ENCODE measurements around the gene SHC2. TPM values are rescaled to one million over a fixed set of nuclear protein-coding genes. Genes with fewer than 3 reads are reported as not detected.

SHC2 gene
- total and polyA plus RNA-seq, 8 donors: 16.0 to 34.5 (median 20.2) TPM

GRCh38 chr19:438416-438958, 22.3 kb downstream of the SHC2 start:
- H3K27ac ChIP-seq: no peak overlapping the region
- H3K27me3 ChIP-seq: peaks cover 0 to 33% of the 10 kb centered on the region in 2 donors
- H3K36me3 ChIP-seq: no peaks in the 10 kb centered on the region
- no peak for ATAC-seq
- no peak for TF ChIP-seq CTCF (IDR thresholded peaks at IDR 0.05)
- no peaks in the 10 kb centered on the region for H3K9me3 ChIP-seq
- no peak overlapping the region for H3K4me3 ChIP-seq
- peaks cover 0 to 5% of the 10 kb centered on the region in 2 donors for H3K4me1 ChIP-seq
- intact Hi-C loops (cut with DNase I): no loop called here
- DNase-seq: peak in 1 of 4 donors; percentile 55

- no peak for ATAC-seq
- DNase-seq: peak in 1 of 4 donors; percentile 36
Measured at GRCh38 chr19:437041-437440, 23.8 kb downstream of the SHC2 start.

GRCh38 chr19:436413-436950, 24.4 kb downstream of the SHC2 start:
- peak in 1 of 4 donors; percentile 59 for DNase-seq
- H3K27ac ChIP-seq: no peak overlapping the region
- no peaks in the 10 kb centered on the region for H3K9me3 ChIP-seq
- H3K4me3 ChIP-seq: no peak overlapping the region
- H3K4me1 ChIP-seq: peaks cover 0 to 5% of the 10 kb centered on the region in 2 donors
- H3K36me3 ChIP-seq: no peaks in the 10 kb centered on the region
- no peak for ATAC-seq
- intact Hi-C loops (cut with DNase I): no loop called here
- H3K27me3 ChIP-seq: peaks cover 0 to 33% of the 10 kb centered on the region in 2 donors
- no peak for TF ChIP-seq CTCF (IDR thresholded peaks at IDR 0.05)

More at GRCh38 chr19:437041-437440, 23.8 kb downstream of the SHC2 start:
- no peaks in the 10 kb centered on the region for H3K9me3 ChIP-seq
- no peak overlapping the region for H3K4me3 ChIP-seq
- H3K27me3 ChIP-seq: peaks cover 0 to 33% of the 10 kb centered on the region in 2 donors
- intact Hi-C loops (cut with DNase I): no loop called here
- no peaks in the 10 kb centered on the region for H3K36me3 ChIP-seq
- H3K27ac ChIP-seq: no peak overlapping the region
- H3K4me1 ChIP-seq: peaks cover 0 to 5% of the 10 kb centered on the region in 2 donors
- TF ChIP-seq CTCF (IDR thresholded peaks at IDR 0.05): no peak

GRCh38 chr19:435707-436412, 25.0 kb downstream of the SHC2 start:
- H3K27me3 ChIP-seq: peaks cover 0 to 31% of the 10 kb centered on the region in 2 donors
- ATAC-seq: no peak
- H3K27ac ChIP-seq: no peak overlapping the region
- TF ChIP-seq CTCF (IDR thresholded peaks at IDR 0.05): no peak
- peak in 1 of 4 donors; percentile 76 for DNase-seq
- no peaks in the 10 kb centered on the region for H3K9me3 ChIP-seq
- intact Hi-C loops (cut with DNase I): no loop called here
- no peak overlapping the region for H3K4me3 ChIP-seq
- peaks cover 0 to 3% of the 10 kb centered on the region in 2 donors for H3K4me1 ChIP-seq
- no peaks in the 10 kb centered on the region for H3K36me3 ChIP-seq

GRCh38 chr19:435056-435706, 25.7 kb downstream of the SHC2 start:
- no peak overlapping the region for H3K27ac ChIP-seq
- no peak for TF ChIP-seq CTCF (IDR thresholded peaks at IDR 0.05)
- ATAC-seq (no peak), DNase-seq (peak in 1 of 4 donors; percentile 59)
- intact Hi-C loops (cut with DNase I): no loop called here
- peaks cover 0 to 25% of the 10 kb centered on the region in 2 donors for H3K27me3 ChIP-seq
- H3K36me3 ChIP-seq: no peaks in the 10 kb centered on the region
- H3K4me3 ChIP-seq: no peak overlapping the region
- H3K9me3 ChIP-seq: peaks cover 0 to 2% of the 10 kb centered on the region in 2 donors
- H3K4me1 ChIP-seq: no peaks in the 10 kb centered on the region
